Stimulated activated CD4-positive, alpha-beta T cell treated with anti-CD3 and anti-CD28 coated beads, TNF-alpha, amount 100 ng/mL, for 48 hours (primary cell): Measurements from ENCODE around the gene ANAPC16.
"Not testable (repeated sequence)": the region's sequence is repeated elsewhere in the genome, so short reads cannot be mapped to it uniquely, and the experiment has no call there.

Source experiments
- DNase-seq, 3 donors: peaks; one replicate each; pipeline ENCODE4 v3.0.0-alpha.2; 2020; ENCODE audit warnings: low read depth in 3 of 3

Gene ANAPC16

DNA sequence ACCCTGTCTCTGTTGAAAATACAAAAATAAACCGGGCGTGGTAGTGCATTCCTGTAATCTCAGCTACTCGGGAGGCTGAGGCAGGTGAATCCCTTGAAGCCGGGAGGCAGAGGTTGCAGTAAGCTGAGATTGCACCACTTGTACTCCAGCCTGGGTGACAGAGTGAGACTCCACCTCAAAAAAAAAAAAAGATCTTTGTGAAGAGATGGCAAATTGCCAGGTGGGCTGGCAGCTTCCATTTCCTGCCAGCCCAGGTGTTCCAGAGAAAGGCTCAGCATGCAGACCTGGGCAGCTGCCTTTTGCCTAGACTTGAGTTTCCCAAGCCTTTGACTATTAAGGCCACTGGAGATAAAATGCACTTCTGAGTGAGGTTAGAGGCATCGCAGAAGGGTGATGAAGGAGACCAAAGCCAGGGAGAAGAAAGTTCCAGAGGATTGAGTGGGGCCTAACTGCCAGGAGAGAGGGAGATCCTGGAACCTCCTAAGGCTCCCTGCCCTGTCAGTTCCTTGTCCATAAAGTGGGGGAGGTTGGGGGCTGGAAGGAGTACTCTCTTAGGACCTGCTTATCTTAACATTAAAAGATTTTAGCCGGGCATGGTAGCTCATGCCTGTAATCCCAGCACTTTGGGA lies 47.9 kb downstream of the ANAPC16 start:
- no peak for DNase-seq

DNA sequence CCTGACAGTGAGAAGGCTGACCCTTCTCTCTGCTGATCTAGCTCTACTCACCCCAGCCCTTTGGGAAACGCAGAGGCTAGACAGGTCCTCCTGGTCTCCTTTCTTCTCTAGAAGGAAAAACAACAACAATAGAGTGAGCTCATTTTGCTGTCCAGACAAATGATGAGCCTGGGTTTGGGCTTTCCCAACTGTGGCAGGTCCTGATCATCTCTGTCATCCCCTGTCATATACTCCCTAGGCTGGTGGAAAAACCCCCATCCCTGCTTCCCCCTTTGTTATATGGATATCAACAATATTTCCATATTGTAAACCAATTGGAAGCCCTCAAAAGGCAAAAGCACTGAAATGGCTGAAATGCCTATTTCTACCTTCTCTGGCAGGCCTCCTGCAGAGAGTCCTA lies 48.7 kb downstream of the ANAPC16 start:
- DNase-seq = no peak

DNA sequence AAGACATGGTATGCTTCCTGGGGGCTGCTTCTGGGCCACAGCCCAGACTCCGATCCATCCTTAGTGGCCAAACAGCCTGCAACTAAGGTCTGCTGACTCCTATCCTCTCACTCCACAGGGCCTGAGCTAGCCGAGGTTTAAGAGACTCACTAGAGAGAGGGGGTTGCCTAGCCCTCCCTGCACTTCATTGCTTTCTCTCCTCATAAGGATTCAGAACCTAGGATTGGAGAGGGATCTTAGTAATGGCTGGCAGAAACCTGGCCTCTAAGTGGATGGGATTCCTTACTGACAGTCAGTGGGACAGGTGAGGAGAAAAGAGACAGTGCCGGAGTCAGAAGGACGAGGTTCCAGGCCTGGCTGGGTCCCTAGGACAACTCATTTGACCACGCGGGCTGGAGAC lies 49.7 kb downstream of the ANAPC16 start:
- no peak for DNase-seq

GRCh38 chr10:72265990-72266865 lies 50.4 kb downstream of the ANAPC16 start:
- no peak for DNase-seq

- DNase-seq = no peak
Observed at GRCh38 chr10:72267381-72267780, 51.6 kb downstream of the ANAPC16 start.

DNA sequence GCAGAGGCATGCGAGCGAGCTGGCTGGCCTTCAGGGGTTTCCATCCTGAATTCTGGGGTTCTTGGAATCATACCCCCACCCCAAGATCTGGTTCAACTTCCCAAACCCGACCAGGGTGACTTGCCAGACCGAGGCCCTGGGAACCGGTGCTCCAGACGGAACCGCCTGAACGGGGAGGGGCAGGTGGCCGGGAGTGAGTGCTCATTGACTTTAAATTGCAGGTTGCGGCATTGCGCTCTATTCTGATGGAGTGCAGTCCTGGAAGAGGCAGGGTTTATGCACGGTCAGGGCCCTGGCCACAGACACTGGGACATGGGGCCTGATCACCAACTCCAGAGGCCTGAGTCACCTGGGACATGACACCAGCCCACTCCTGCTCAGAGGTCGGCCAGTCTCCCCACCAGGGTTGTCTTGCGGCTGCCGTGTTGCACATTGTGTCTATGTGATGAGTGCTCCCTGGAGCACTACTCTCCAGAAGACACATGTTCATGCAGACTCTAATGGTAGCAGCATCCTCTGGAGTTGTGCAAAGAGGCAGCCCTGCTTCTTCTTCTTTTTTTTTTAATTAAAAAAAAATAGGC lies 52.1 kb downstream of the ANAPC16 start:
- no peak for DNase-seq

GRCh38 chr10:72268475-72269200 lies 52.8 kb downstream of the ANAPC16 start:
- DNase-seq = not testable (repeated sequence)

- no peak for DNase-seq
Observed at GRCh38 chr10:72270607-72271281, 54.9 kb downstream of the ANAPC16 start.

DNA sequence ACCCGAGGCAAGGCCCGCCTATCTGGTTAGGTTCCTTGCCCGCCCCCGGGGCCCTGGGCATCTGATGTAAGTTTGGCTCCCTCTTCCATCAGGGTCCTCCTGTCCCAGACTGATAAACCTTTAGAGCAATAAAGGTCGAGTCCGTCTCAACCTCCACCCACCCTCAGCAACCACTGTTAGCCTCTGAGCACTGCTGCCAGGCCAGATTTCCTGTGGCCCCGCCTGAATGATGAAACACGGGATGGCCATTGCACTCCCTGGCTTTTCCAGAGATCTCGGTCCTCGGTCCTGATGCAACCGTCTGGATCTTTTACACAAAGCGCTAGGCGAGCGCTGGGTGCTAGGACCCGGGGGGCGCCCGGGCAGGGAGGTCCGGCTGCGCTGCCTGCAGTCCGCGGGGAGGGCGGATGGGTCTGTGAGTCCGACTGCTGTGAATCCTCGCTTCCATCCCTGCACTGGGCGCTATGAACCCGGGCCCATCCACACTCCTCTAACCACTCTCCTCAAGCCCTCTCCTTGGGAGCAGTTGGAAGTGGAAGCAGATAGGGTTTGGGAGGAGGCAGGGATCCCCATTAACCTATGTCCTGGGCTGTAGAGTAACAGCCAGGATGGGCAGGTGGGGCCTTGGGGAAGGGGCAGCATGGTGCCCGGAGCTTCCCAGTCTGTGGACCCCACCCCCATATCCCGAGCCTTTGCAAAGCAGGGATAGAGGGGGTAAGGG lies 57.0 kb downstream of the ANAPC16 start:
- no peak for DNase-seq

DNA sequence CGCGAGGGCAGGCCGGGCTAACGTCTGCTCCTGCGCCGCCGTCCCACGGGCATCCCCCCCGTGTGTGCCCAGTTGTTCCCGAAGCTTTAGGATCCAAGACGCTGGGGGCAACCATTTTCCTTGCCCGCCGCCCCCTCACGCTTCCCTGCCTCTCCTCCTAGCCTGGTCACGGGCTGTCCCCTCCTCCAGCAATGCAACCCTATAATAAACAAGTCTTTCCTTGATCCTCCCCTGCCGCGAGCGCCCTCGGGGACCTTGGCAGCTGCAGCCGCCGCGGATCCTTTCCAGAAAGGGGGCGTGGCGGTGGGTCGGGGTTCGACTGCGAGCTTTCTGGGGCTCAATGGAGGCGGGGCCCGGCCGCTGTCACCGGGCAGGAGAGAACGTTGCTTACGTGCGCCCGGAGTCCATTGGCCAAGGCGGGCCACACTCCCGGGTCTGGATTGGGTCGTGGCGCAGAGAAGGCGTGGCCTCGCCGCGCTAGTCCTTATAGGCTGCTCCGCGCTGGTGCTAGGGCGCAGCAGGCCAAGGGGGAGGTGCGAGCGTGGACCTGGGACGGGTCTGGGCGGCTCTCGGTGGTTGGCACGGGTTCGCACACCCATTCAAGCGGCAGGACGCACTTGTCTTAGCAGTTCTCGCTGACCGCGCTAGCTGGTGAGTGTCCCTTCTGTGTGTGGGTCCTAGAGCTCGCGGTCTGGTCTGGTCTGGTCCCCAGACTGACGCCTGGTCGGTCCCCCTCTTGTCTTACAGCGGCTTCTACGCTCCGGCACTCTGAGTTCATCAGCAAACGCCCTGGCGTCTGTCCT lies 57.8 kb downstream of the ANAPC16 start, which contains the start of gene DDIT4:
Gene DDIT4 (plus strand): TSS at position 515 of the 803 bp plus-strand sequence. CDS start 293 bp downstream, outside the sequence.
- peak; percentile 97 to 99 (median 97) for DNase-seq

- DNase-seq = no peak
Observed at GRCh38 chr10:72274213-72274729, 58.5 kb downstream of the ANAPC16 start.

DNA sequence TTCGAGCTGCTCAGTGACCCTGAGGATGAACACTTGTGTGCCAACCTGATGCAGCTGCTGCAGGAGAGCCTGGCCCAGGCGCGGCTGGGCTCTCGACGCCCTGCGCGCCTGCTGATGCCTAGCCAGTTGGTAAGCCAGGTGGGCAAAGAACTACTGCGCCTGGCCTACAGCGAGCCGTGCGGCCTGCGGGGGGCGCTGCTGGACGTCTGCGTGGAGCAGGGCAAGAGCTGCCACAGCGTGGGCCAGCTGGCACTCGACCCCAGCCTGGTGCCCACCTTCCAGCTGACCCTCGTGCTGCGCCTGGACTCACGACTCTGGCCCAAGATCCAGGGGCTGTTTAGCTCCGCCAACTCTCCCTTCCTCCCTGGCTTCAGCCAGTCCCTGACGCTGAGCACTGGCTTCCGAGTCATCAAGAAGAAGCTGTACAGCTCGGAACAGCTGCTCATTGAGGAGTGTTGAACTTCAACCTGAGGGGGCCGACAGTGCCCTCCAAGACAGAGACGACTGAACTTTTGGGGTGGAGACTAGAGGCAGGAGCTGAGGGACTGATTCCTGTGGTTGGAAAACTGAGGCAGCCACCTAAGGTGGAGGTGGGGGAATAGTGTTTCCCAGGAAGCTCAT lies 59.0 kb downstream of the ANAPC16 start:
- DNase-seq = no peak

- no peak for DNase-seq
Observed at GRCh38 chr10:72275351-72276012, 59.7 kb downstream of the ANAPC16 start.

- DNase-seq = no peak
Observed at GRCh38 chr10:72276013-72276387, 60.2 kb downstream of the ANAPC16 start.

DNA sequence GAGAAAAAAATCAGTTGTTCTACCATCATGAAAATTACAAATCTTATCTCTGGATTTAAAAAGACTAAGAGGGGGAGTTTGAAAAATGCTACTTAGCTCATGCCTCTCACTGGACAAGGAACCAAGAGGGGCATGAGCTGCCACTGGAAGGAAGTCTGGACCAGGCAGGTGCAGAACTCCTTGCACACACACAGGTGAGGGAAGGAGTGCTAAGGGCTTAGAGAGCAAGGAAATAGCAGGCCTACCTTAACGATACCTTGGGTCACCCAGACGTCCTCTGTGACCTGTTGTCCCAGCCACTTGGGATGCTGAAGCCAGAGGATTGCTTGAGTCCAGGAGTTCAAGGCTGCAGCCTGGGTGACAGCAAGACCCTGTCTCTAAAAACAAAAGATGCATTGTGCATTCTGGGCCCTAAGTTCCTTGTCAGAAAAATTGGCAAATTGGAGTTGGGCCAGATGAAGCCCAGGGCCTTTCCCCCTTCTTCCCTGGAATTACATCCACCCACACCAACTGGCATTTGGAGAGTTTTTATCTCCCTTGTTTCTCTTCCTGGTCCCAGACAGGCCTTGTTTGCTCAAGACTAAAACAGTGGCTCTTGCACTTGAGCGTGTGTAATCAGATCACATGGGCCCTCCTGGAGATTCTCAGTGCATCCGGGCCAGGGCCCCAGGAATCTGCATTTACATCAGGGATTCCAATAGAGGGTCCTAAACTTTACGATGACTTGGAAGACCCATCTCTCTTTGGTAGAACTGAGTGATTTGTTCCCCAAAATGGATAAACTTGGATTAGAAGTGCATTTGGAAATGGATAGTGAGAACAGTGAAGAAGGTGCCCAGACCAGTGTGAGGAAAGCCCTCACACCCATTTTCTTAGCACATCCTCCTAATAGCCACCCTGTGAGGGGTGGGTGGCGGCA lies 60.9 kb downstream of the ANAPC16 start:
- DNase-seq = no peak

DNA sequence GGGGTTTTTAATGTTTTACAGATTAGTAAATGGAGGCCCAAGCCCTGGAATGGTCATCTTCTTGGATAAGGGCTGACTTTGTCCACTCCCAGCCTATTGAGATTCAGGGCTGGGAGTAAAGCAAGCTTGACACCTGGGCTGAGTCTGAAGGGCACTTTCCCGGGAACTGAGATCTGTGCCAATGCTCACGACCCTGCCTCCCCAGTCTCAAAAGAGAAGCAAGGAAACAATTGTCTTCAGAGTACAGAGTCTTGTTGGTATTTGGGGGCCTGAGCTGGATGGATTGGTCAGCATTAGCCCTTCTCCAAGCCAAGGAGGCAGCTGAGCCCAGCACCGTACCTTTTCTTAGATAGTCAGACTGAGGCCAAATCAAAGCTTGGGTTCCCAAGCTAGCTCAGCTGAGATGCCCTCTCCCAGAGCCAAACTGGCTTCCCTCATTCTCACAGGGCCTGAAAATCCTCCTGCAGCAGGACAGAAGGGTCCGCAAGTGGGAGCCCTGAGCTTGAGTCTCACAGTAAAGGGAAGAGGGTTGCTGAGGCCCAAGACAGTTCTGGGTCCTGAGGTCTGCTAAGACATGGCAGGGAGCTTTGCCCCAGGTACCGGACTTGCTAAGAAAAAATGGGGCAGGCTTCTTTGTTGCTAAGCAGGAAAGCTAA lies 61.7 kb downstream of the ANAPC16 start:
- DNase-seq = no peak

DNA sequence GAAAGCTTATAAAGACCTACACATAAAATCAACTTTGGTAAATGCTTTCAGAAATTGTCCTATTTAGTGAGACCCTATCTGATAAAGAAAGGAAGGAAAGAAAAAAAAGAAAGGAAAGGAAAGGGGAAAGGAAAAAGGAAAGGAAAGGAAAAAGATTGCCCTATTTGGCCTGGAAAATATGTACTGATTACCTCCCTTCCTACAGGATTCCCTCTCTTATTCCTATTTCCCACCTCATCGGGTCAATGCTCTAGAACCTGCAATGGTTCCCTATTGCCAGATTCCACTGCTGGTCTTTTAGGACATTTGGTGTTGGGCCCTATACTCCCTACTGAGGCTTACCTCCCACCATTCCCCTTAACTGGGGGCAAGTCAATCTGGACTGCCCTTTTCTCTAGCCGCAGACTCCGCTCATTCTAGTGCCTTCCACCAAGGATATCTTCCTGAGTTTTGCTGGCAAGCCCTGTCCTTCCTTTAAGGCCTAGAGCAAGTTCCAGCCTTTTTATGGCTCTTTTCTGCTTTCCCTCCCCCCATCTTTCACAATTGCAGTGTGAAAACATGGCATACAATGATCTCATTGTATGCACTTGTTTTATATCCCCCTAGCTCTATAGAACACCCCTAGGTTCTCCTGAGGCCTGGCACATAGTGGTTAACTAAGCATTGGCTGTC lies 62.3 kb downstream of the ANAPC16 start:
- no peak for DNase-seq
